Measurements from ENCODE around the gene CDC6.

DNA sequence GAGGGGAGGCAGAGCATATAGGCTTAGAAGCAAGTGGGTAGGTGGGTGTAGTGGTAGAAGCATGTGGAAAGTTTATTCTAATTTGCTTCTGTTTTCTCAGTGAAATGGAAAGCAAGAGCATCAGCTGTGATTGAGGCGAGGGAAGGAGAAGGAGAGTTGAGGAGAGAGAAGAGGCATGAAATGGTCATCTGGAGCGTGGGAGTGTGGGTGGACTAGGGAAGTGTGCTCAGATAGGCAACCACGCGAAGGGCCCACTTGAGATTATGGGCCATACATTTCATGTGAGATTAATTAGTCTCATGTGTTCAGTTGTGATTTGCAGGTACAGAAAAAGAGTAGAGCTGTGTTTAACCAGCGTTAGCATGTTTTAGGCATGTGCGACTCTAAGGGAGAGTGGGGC is 20.8 kb upstream of the CDC6 start:
- TF ChIP-seq CTCF (IDR thresholded peaks at IDR 0.05; ENCODE audit: control extremely low read depth in 1 of 3, insufficient read depth in 1 of 3, low read depth in 1 of 3, low read length in 3 of 3) (no peak), SP1 (IDR thresholded peaks at IDR 0.05; ENCODE audit: low read depth, low read length) (no peak), ZNF274 (IDR thresholded peaks at IDR 0.05; ENCODE audit: borderline replicate concordance, extremely low read depth, low read length) (no peak), MAFK (IDR thresholded peaks at IDR 0.05; ENCODE audit: low read depth, low read length) (no peak), CREB1 (IDR thresholded peaks at IDR 0.05) (no peak)
